ENCODE results near the gene SPHK2. TPM values are rescaled to one million over a fixed set of nuclear protein-coding genes. Genes with fewer than 3 reads are reported as not detected.

SPHK2 gene
- polyA plus RNA-seq, 1 experiment: 4.6 TPM

DNA sequence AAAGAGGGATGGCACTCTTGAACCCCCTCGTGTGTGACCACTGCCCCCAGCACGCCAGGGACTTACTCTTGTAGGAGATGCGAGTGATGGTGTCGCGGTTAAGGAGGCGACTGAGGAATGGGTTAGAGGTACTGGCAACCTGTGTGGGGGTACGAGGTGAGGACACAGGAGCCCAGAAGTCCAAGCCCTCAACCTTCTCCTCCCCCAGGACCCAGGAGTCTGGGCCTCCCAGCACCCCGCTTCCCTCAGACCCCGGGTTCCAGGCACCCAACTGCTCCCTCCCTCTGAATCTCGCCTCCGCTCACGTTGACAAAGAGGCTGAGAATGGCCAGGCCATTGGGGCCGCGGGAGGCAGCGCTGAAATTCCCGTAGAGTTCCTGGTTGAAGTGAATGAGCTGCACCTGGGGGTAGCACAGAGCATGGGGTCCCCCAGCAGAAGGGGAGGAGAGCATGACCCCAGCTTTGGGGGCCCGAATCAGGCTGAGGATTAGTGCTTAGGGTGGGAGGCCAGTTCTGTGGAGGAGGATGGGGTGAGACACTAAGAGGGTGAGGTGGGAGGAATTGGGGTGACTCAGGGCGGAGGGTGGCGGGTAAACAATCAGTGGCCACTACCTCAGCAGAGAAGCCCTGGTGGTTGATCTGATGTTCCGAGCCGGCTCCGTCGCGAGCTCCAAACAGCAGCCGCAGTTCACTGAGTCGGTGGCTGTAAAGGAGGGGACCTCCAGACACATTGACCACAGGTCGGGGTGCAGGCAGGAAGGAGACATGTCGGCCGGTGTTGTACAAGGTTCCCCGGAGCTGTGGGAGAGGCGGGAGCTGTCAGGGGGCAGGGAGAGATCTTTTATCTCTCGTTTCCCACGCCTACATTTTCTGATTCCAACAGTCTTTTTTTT is 20.4 kb downstream of the SPHK2 start:
- no peak overlapping the region for H3K4me3 ChIP-seq (ENCODE audit: low read depth, low read length)
- H3K27me3 ChIP-seq (ENCODE audit: control insufficient read depth, insufficient read depth, low read length): peaks cover 2% of the 10 kb centered on the region
- no peak overlapping the region for H3K27ac ChIP-seq (ENCODE audit: low read depth, low read length)
- DNase-seq (ENCODE audit: low read depth, low spot score): no peak
- peaks cover 5% of the 10 kb centered on the region; the same call in 1 of the 2 replicates for H3K9me3 ChIP-seq (ENCODE audit: control insufficient read depth, insufficient read depth, low read length)
- TF ChIP-seq, protein P1, sequence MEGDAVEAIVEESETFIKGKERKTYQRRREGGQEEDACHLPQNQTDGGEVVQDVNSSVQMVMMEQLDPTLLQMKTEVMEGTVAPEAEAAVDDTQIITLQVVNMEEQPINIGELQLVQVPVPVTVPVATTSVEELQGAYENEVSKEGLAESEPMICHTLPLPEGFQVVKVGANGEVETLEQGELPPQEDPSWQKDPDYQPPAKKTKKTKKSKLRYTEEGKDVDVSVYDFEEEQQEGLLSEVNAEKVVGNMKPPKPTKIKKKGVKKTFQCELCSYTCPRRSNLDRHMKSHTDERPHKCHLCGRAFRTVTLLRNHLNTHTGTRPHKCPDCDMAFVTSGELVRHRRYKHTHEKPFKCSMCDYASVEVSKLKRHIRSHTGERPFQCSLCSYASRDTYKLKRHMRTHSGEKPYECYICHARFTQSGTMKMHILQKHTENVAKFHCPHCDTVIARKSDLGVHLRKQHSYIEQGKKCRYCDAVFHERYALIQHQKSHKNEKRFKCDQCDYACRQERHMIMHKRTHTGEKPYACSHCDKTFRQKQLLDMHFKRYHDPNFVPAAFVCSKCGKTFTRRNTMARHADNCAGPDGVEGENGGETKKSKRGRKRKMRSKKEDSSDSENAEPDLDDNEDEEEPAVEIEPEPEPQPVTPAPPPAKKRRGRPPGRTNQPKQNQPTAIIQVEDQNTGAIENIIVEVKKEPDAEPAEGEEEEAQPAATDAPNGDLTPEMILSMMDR (IDR thresholded peaks at IDR 0.05; ENCODE audit: low read depth, low read length): no peak
- ChIA-PET CTCF (no interaction called here), POLR2A (no interaction called here)

DNA sequence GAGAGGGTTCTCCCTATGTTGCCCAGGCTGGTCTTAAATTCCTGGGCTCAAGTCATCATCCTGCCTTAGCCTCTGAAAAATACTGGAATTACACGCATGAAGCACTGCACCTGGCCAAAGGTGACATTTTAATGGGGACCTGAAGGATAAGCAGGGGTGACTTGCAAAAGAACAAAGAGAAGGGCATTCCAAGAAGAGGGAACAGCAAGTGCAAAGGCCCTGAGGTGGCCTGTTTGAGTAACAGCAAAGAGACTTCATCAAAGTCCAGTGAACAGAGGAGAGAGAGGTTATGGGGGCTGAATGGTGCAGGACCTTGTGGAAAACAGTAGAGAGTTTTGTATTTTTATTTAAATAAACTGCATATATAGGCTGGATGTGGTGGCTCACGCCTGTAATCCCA is 22.5 kb downstream of the SPHK2 start:
- Histone ChIP-seq H3K27me3 (ENCODE audit: control insufficient read depth, insufficient read depth, low read length) (peaks cover 2% of the 10 kb centered on the region), H3K4me3 (ENCODE audit: low read depth, low read length) (no peak overlapping the region), H3K9me3 (ENCODE audit: control insufficient read depth, insufficient read depth, low read length) (peaks cover 5% of the 10 kb centered on the region; the same call in 1 of the 2 replicates), H3K27ac (ENCODE audit: low read depth, low read length) (no peak overlapping the region)
- CTCF ChIA-PET: no interaction called here
- TF ChIP-seq, protein P1 (IDR thresholded peaks at IDR 0.05; ENCODE audit: low read depth, low read length): no peak
- POLR2A ChIA-PET: interaction anchor here (0.7 kb wide), 1 partner anchor 23 kb away, joined by 9 read pairs; the partner anchor contains the start of gene RPL18
- DNase-seq (ENCODE audit: low read depth, low spot score): no peak

DNA sequence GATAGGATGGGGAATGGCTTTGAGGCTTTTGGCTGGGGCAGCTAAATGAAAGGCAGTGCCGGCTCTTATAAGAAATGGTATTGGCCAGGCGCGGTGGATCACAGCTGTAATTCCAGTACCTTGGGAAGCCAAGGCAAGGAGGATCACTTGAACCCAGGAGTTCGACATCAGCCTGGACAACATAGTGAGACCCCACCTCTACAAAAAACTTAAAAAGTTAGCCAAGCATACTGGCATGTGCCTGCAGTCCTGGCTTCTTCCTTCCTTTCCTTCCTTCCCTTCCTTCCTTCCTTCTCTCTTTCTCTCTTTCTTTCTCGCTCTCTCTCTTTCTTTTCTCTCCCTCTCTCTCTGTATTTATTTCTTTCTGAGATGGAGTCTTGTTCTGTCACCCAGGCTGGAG is 23.6 kb downstream of the SPHK2 start:
- POLR2A ChIA-PET: no interaction called here
- TF ChIP-seq, protein P1 (IDR thresholded peaks at IDR 0.05; ENCODE audit: low read depth, low read length): no peak
- Histone ChIP-seq H3K27me3 (ENCODE audit: control insufficient read depth, insufficient read depth, low read length) (peaks cover 2% of the 10 kb centered on the region), H3K4me3 (ENCODE audit: low read depth, low read length) (no peak overlapping the region), H3K27ac (ENCODE audit: low read depth, low read length) (no peak overlapping the region), H3K9me3 (ENCODE audit: control insufficient read depth, insufficient read depth, low read length) (peaks cover 5% of the 10 kb centered on the region; the same call in 1 of the 2 replicates)
- CTCF ChIA-PET: no interaction called here
- DNase-seq (ENCODE audit: low read depth, low spot score): no peak

DNA sequence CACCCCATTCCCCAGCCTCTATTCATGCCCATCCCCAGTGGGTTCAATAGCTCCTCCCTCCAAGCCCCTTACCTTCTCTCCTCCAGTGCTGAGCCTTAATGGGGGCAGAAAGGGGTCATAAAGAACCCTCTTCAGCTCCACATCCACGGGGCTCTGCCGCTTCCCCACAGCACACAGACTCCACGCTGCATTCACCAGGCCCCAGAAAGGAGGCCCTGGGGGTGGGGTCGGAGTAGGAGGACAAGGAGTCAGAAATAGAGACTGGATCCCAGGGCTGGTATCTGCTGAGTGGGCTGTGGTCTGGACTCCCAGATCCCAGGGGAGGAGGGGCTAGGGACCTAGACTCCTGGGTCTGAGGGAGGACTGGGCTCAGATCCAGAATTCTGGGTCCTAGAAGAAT is 25.0 kb downstream of the SPHK2 start:
- no peak for DNase-seq (ENCODE audit: low read depth, low spot score)
- POLR2A ChIA-PET: interaction anchor here (0.6 to 2.4 kb wide), 2 partner anchors 25 to 194 kb away, joined by 3 to 11 read pairs; partner anchors contain the start of genes RPL18 and SPHK2
- CTCF ChIA-PET: interaction anchor here (0.6 to 2.3 kb wide), 2 partner anchors 199 to 442 kb away, joined by 3 to 19 read pairs; no protein-coding TSS in a partner anchor
- peaks cover 2% of the 10 kb centered on the region for H3K27me3 ChIP-seq (ENCODE audit: control insufficient read depth, insufficient read depth, low read length)
- no peak overlapping the region for H3K27ac ChIP-seq (ENCODE audit: low read depth, low read length)
- TF ChIP-seq, protein P1 (IDR thresholded peaks at IDR 0.05; ENCODE audit: low read depth, low read length): no peak
- no peak overlapping the region for H3K4me3 ChIP-seq (ENCODE audit: low read depth, low read length)
- no peaks in the 10 kb centered on the region for H3K9me3 ChIP-seq (ENCODE audit: control insufficient read depth, insufficient read depth, low read length)

Data from AG04450 (cell line).